Measurements from ENCODE around the gene RRAD. TPM values are rescaled to one million over a fixed set of nuclear protein-coding genes. Genes with fewer than 3 reads are reported as not detected.
"Not testable (repeated sequence)": the region's sequence is repeated elsewhere in the genome, so short reads cannot be mapped to it uniquely, and the experiment has no call there.

RRAD gene
- total and polyA plus RNA-seq, 2 donors = 0.85 to 13.3 TPM

DNA sequence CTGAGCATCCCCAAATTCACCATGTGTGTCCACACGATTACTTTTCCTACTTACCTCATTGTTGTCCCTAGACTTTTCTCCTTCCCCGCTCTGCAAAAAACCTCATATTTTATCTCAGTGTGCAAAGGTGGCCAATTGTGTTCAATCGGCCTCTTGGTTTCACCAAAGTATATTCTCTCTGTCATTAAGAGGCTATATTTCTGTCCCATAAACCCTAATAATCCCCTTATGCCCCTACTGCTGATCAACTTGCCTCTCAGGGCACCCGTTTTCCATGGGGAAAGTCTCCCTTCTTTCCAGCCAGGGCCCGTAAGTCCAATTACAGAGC is 21.6 kb upstream of the RRAD start:
- peaks cover 0 to 10% of the 10 kb centered on the region in 2 donors for H3K4me1 ChIP-seq (ENCODE audit: control insufficient read depth in 2 of 2, insufficient read depth in 2 of 2, low read length in 2 of 2)
- no peak for DNase-seq (ENCODE audit: low read depth in 6 of 9, low spot score in 9 of 9)
- peaks cover 32 to 54% of the 10 kb centered on the region in 2 donors for H3K27me3 ChIP-seq (ENCODE audit: control insufficient read depth in 2 of 2, insufficient read depth in 1 of 2, low read length in 1 of 2)
- no peaks in the 10 kb centered on the region for H3K9me3 ChIP-seq (ENCODE audit: control insufficient read depth in 2 of 2, insufficient read depth in 1 of 2, low read length in 1 of 2)
- H3K4me3 ChIP-seq (ENCODE audit: low read length in 2 of 2) = no peak overlapping the region
- 44% methylated on average over 5 of the region's 5 CpGs for WGBS
- H3K27ac ChIP-seq (ENCODE audit: low read depth in 1 of 2, low read length in 1 of 2) = no peak overlapping the region
- peaks cover 17 to 19% of the 10 kb centered on the region in 2 donors for H3K36me3 ChIP-seq (ENCODE audit: control insufficient read depth in 2 of 2, insufficient read depth in 2 of 2, low read length in 1 of 2)

DNA sequence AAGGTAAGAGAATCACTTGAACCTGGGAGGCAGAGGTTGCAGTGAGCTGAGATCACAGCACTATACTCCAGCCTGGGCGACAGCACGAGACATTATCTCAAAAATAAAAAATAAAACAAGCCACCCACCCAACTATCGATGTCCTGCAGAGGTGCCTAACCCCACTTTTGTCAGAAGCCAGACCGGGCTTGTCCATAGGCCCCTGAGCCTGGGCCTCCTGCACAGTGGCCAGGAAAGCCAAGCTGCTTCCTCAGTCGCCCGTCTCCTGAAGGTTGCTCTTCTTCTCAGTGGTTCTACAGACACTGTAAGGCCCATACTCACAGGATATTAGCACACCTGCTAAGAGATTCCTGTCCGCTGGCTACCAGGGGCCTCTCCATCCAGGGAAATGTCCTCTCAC is 21.2 kb upstream of the RRAD start:
- Histone ChIP-seq H3K36me3 (ENCODE audit: control insufficient read depth in 2 of 2, insufficient read depth in 2 of 2, low read length in 1 of 2) (peaks cover 21 to 23% of the 10 kb centered on the region in 2 donors), H3K27me3 (ENCODE audit: control insufficient read depth in 2 of 2, insufficient read depth in 1 of 2, low read length in 1 of 2) (peaks cover 30 to 52% of the 10 kb centered on the region in 2 donors), H3K9me3 (ENCODE audit: control insufficient read depth in 2 of 2, insufficient read depth in 1 of 2, low read length in 1 of 2) (no peaks in the 10 kb centered on the region), H3K4me3 (ENCODE audit: low read length in 2 of 2) (no peak overlapping the region), H3K27ac (ENCODE audit: low read depth in 1 of 2, low read length in 1 of 2) (no peak overlapping the region), H3K4me1 (ENCODE audit: control insufficient read depth in 2 of 2, insufficient read depth in 2 of 2, low read length in 2 of 2) (peaks cover 0 to 10% of the 10 kb centered on the region in 2 donors)
- WGBS = 88% methylated on average over 7 of the region's 7 CpGs
- no peak for DNase-seq (ENCODE audit: low read depth in 6 of 9, low spot score in 9 of 9)

DNA sequence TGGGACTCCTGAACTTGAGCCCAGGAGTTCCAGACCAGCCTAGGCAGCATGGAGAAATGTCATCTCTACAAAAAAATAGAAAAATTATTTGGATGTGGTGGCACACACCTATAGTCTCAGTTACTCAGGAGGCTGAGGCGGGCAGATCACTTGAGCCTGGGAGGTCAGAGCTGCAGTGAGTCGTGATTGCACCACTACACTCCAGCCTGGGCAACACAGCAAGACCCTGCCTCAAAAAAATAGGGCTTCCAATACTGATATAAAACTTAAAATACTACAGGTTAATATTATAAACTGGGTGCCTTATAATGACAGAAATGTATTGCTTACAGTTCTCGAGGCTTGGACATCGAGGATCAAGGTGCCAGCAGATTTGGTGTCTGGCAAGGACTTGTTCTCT is 20.6 kb upstream of the RRAD start:
- H3K36me3 ChIP-seq (ENCODE audit: control insufficient read depth in 2 of 2, insufficient read depth in 2 of 2, low read length in 1 of 2) = peaks cover 27 to 29% of the 10 kb centered on the region in 2 donors
- peaks cover 0 to 10% of the 10 kb centered on the region in 2 donors for H3K4me1 ChIP-seq (ENCODE audit: control insufficient read depth in 2 of 2, insufficient read depth in 2 of 2, low read length in 2 of 2)
- 97% methylated on average over 4 of the region's 4 CpGs for WGBS

DNA sequence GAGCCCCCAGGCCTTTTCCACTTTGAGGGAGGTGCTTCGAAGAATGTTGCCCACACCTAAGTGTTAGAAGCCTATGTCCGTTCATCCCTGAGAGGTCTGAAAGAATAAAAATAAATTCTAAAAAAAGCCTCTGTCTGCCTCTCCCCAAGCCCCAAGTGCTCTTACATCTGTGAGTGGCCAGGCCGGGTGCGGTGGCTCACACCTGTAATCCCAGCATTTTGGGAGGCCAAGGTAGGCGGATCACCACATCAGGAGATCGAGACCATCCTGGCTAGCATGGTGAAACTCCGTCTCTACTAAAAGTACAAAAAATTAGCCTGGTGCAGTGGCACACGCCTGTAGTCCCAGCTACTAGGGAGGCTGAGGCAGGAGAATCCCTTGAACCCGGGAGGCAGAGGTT is 19.6 kb upstream of the RRAD start:
- not testable (repeated sequence) for H3K27ac ChIP-seq (ENCODE audit: low read depth in 1 of 2, low read length in 1 of 2); H3K4me3 ChIP-seq (ENCODE audit: low read length in 2 of 2); H3K9me3 ChIP-seq (ENCODE audit: control insufficient read depth in 2 of 2, insufficient read depth in 1 of 2, low read length in 1 of 2); DNase-seq (ENCODE audit: low read depth in 6 of 9, low spot score in 9 of 9)
- Histone ChIP-seq H3K4me1 (ENCODE audit: control insufficient read depth in 2 of 2, insufficient read depth in 2 of 2, low read length in 2 of 2) (peaks cover 0 to 10% of the 10 kb centered on the region in 2 donors), H3K36me3 (ENCODE audit: control insufficient read depth in 2 of 2, insufficient read depth in 2 of 2, low read length in 1 of 2) (peaks cover 36 to 39% of the 10 kb centered on the region in 2 donors), H3K27me3 (ENCODE audit: control insufficient read depth in 2 of 2, insufficient read depth in 1 of 2, low read length in 1 of 2) (peaks cover 22 to 36% of the 10 kb centered on the region in 2 donors)
- 98% methylated on average over 9 of the region's 9 CpGs for WGBS

More for the DNA sequence above, 20.6 kb upstream of the RRAD start:
- DNase-seq (ENCODE audit: low read depth in 6 of 9, low spot score in 9 of 9) = no peak
- Histone ChIP-seq H3K27me3 (ENCODE audit: control insufficient read depth in 2 of 2, insufficient read depth in 1 of 2, low read length in 1 of 2) (peaks cover 26 to 46% of the 10 kb centered on the region in 2 donors), H3K9me3 (ENCODE audit: control insufficient read depth in 2 of 2, insufficient read depth in 1 of 2, low read length in 1 of 2) (no peaks in the 10 kb centered on the region), H3K4me3 (ENCODE audit: low read length in 2 of 2) (no peak overlapping the region), H3K27ac (ENCODE audit: low read depth in 1 of 2, low read length in 1 of 2) (no peak overlapping the region)

DNA sequence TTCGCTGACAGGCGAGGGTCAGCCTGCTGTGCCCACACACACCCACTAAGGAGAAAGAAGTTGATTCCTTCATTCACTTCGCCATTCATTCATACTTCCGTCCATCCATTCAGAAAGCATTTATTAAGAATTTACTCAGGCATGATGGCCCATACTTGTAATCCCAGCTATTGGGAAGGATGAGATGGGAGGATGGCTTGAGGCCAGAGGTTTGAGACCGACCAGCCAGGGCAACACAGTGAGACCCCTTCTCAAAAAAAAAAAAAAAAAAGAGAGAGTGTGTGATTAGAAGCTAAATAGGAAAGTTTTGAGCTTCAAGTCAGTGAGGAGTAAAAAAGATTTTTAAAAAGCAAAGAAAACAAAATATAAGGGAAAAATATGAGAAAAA is 18.7 kb upstream of the RRAD start:
- no peak for DNase-seq (ENCODE audit: low read depth in 6 of 9, low spot score in 9 of 9)
- Histone ChIP-seq H3K9me3 (ENCODE audit: control insufficient read depth in 2 of 2, insufficient read depth in 1 of 2, low read length in 1 of 2) (no peaks in the 10 kb centered on the region), H3K4me3 (ENCODE audit: low read length in 2 of 2) (no peak overlapping the region), H3K4me1 (ENCODE audit: control insufficient read depth in 2 of 2, insufficient read depth in 2 of 2, low read length in 2 of 2) (peaks cover 0 to 10% of the 10 kb centered on the region in 2 donors), H3K27me3 (ENCODE audit: control insufficient read depth in 2 of 2, insufficient read depth in 1 of 2, low read length in 1 of 2) (peaks cover 16 to 27% of the 10 kb centered on the region in 2 donors), H3K36me3 (ENCODE audit: control insufficient read depth in 2 of 2, insufficient read depth in 2 of 2, low read length in 1 of 2) (peaks cover 40 to 43% of the 10 kb centered on the region in 2 donors), H3K27ac (ENCODE audit: low read depth in 1 of 2, low read length in 1 of 2) (no peak overlapping the region)
- 98% methylated on average over 5 of the region's 5 CpGs for WGBS

DNA sequence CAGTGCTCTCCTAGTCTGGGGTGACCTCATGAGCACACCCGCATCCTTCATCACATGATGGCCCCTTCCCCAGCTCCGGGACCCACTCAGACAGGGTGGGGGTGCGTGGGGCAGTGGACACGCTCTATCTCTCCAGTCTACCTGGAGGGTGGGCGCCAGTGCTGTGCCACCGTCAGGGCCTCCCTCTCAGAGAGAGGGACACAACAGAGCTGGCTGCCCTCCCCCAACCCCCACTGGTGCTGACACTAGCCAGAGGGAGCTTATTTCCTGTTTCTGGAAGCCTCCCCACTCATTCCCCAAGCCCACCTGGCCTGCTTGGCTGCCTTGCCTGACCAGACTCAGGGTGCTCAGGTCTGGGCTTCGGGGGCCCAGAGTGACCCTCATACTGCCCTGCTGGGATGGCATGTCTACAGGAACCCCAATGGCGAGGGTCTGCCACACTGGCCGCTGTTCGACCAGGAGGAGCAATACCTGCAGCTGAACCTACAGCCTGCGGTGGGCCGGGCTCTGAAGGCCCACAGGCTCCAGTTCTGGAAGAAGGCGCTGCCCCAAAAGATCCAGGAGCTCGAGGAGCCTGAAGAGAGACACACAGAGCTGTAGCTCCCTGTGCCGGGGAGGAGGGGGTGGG is 18.2 kb upstream of the RRAD start:
- WGBS = 97% methylated on average over 15 of the region's 15 CpGs
- Histone ChIP-seq H3K36me3 (ENCODE audit: control insufficient read depth in 2 of 2, insufficient read depth in 2 of 2, low read length in 1 of 2) (peaks cover 40 to 45% of the 10 kb centered on the region in 2 donors), H3K27ac (ENCODE audit: low read depth in 1 of 2, low read length in 1 of 2) (no peak overlapping the region), H3K9me3 (ENCODE audit: control insufficient read depth in 2 of 2, insufficient read depth in 1 of 2, low read length in 1 of 2) (no peaks in the 10 kb centered on the region), H3K27me3 (ENCODE audit: control insufficient read depth in 2 of 2, insufficient read depth in 1 of 2, low read length in 1 of 2) (peaks cover 11 to 22% of the 10 kb centered on the region in 2 donors), H3K4me3 (ENCODE audit: low read length in 2 of 2) (no peak overlapping the region), H3K4me1 (ENCODE audit: control insufficient read depth in 2 of 2, insufficient read depth in 2 of 2, low read length in 2 of 2) (peaks cover 0 to 10% of the 10 kb centered on the region in 2 donors)
- no peak for DNase-seq (ENCODE audit: low read depth in 6 of 9, low spot score in 9 of 9)

DNA sequence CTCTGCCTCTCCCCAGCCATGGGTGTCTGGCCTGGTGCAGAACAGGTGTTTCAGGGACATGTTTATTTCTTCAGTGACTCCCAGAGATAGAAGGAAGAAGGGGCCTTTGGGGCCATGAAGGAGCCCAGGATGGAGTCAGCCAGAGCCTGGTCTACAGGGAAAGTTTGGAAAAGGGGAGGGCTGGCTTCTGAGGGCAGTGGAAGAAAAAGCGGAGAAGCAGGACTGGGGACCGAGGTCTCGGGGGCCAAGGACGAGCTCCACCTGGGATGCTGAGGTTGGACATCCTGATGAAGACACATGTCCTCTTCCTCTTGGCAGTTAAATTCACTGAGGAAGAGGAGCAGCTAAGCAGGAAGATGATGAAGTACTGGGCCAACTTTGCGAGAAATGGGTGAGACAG is 17.6 kb upstream of the RRAD start:
- Histone ChIP-seq H3K36me3 (ENCODE audit: control insufficient read depth in 2 of 2, insufficient read depth in 2 of 2, low read length in 1 of 2) (peaks cover 40 to 46% of the 10 kb centered on the region in 2 donors), H3K27me3 (ENCODE audit: control insufficient read depth in 2 of 2, insufficient read depth in 1 of 2, low read length in 1 of 2) (peaks cover 8 to 16% of the 10 kb centered on the region in 2 donors), H3K4me3 (ENCODE audit: low read length in 2 of 2) (no peak overlapping the region), H3K27ac (ENCODE audit: low read depth in 1 of 2, low read length in 1 of 2) (no peak overlapping the region), H3K4me1 (ENCODE audit: control insufficient read depth in 2 of 2, insufficient read depth in 2 of 2, low read length in 2 of 2) (peaks cover 0 to 5% of the 10 kb centered on the region in 2 donors), H3K9me3 (ENCODE audit: control insufficient read depth in 2 of 2, insufficient read depth in 1 of 2, low read length in 1 of 2) (no peaks in the 10 kb centered on the region)
- over 99% methylated on average over 5 of the region's 5 CpGs for WGBS
- DNase-seq (ENCODE audit: low read depth in 6 of 9, low spot score in 9 of 9) = no peak

DNA sequence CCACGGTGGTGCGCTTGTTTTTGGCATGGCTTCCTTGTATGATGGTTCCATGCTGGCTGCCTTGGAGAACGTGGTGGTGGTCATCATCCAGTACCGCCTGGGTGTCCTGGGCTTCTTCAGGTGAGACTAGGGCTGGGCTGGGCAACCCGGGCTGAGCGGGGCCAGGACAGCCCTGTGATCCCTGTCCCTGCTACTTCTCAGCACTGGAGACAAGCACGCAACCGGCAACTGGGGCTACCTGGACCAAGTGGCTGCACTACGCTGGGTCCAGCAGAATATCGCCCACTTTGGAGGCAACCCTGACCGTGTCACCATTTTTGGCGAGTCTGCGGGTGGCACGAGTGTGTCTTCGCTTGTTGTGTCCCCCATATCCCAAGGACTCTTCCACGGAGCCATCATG is 14.9 kb upstream of the RRAD start:
- H3K4me3 ChIP-seq (ENCODE audit: low read length in 2 of 2) = no peak overlapping the region
- no peak overlapping the region for H3K27ac ChIP-seq (ENCODE audit: low read depth in 1 of 2, low read length in 1 of 2)
- WGBS = 99% methylated on average over 16 of the region's 16 CpGs
- H3K4me1 ChIP-seq (ENCODE audit: control insufficient read depth in 2 of 2, insufficient read depth in 2 of 2, low read length in 2 of 2) = peaks cover 2 to 4% of the 10 kb centered on the region in 2 donors
- peaks cover 44 to 49% of the 10 kb centered on the region in 2 donors for H3K36me3 ChIP-seq (ENCODE audit: control insufficient read depth in 2 of 2, insufficient read depth in 2 of 2, low read length in 1 of 2)
- DNase-seq (ENCODE audit: low read depth in 6 of 9, low spot score in 9 of 9) = no peak
- H3K9me3 ChIP-seq (ENCODE audit: control insufficient read depth in 2 of 2, insufficient read depth in 1 of 2, low read length in 1 of 2) = no peaks in the 10 kb centered on the region
- H3K27me3 ChIP-seq (ENCODE audit: control insufficient read depth in 2 of 2, insufficient read depth in 1 of 2, low read length in 1 of 2) = no peaks in the 10 kb centered on the region

DNA sequence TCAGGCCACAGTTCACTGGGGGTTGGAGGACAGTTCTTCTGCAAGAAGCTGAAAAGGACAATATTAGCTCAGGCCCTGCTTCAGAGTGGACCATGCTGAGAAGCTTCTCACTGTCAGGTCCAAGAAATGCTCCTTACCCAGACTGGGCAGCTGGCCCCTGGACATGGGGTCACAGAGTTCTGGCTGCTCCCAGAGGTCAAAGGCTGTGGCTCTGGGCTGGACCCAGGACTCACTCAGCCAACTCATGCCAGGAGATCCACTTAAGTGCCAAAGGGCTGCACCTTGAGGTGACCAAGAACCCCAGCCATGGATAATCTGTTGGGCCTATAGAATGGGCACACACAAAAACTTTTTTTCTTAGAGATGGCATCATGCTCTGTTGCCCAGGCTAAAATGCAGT is 14.0 kb upstream of the RRAD start:
- DNase-seq (ENCODE audit: low read depth in 6 of 9, low spot score in 9 of 9) = no peak
- H3K36me3 ChIP-seq (ENCODE audit: control insufficient read depth in 2 of 2, insufficient read depth in 2 of 2, low read length in 1 of 2) = peaks cover 44 to 49% of the 10 kb centered on the region in 2 donors
- peaks cover 5 to 8% of the 10 kb centered on the region in 2 donors for H3K4me1 ChIP-seq (ENCODE audit: control insufficient read depth in 2 of 2, insufficient read depth in 2 of 2, low read length in 2 of 2)
- H3K4me3 ChIP-seq (ENCODE audit: low read length in 2 of 2) = no peak overlapping the region
- no peak overlapping the region for H3K27ac ChIP-seq (ENCODE audit: low read depth in 1 of 2, low read length in 1 of 2)
- H3K9me3 ChIP-seq (ENCODE audit: control insufficient read depth in 2 of 2, insufficient read depth in 1 of 2, low read length in 1 of 2) = no peaks in the 10 kb centered on the region
- no peaks in the 10 kb centered on the region for H3K27me3 ChIP-seq (ENCODE audit: control insufficient read depth in 2 of 2, insufficient read depth in 1 of 2, low read length in 1 of 2)
